HG02623 (cell line): ENCODE measurements around the gene BRAF.
"Not testable (repeated sequence)": the region's sequence is repeated elsewhere in the genome, so short reads cannot be mapped to it uniquely, and the experiment has no call there.

ENCODE experiments used
- ATAC-seq: cut with Tn5 transposase; IDR thresholded peaks from one replicate; pipeline ENCODE4 v1.9.1; 2021; ENCODE audit warnings: moderate library complexity; ENCODE audit not compliant: unreplicated experiment

BRAF gene

GRCh38 chr7:140774371-140774770 lies 150.4 kb downstream of the BRAF start:
- ATAC-seq = no peak

- ATAC-seq = no peak
These were observed 151.6 kb downstream of the BRAF start for GRCh38 chr7:140773104-140773503.

GRCh38 chr7:140771826-140772225 lies 152.9 kb downstream of the BRAF start:
- no peak for ATAC-seq

GRCh38 chr7:140769852-140770251 lies 154.9 kb downstream of the BRAF start:
- no peak for ATAC-seq

- ATAC-seq = no peak
These were observed 157.3 kb downstream of the BRAF start for GRCh38 chr7:140767418-140767817.

- not testable (repeated sequence) for ATAC-seq
These were observed 159.3 kb downstream of the BRAF start for GRCh38 chr7:140765441-140765840.

GRCh38 chr7:140763166-140763565 lies 161.6 kb downstream of the BRAF start:
- not testable (repeated sequence) for ATAC-seq

- ATAC-seq = not testable (repeated sequence)
These were observed 163.4 kb downstream of the BRAF start for GRCh38 chr7:140761375-140761774.

- no peak for ATAC-seq
These were observed 170.2 kb downstream of the BRAF start for GRCh38 chr7:140754506-140754905.

GRCh38 chr7:140752533-140752932 lies 172.2 kb downstream of the BRAF start:
- no peak for ATAC-seq

GRCh38 chr7:140746751-140747150 lies 178.0 kb downstream of the BRAF start:
- no peak for ATAC-seq

GRCh38 chr7:140745266-140746058 lies 179.3 kb downstream of the BRAF start:
- ATAC-seq = no peak

- no peak for ATAC-seq
These were observed 180.7 kb downstream of the BRAF start for GRCh38 chr7:140744005-140744404.

GRCh38 chr7:140743255-140743654 lies 181.5 kb downstream of the BRAF start:
- not testable (repeated sequence) for ATAC-seq

GRCh38 chr7:140738280-140738679 lies 186.4 kb downstream of the BRAF start:
- no peak for ATAC-seq

GRCh38 chr7:140734729-140735128 lies 190.0 kb downstream of the BRAF start:
- no peak for ATAC-seq

- ATAC-seq = no peak
These were observed 190.6 kb downstream of the BRAF start for GRCh38 chr7:140734096-140734495.

- ATAC-seq = no peak
These were observed 192.3 kb downstream of the BRAF start for GRCh38 chr7:140732416-140732815.

GRCh38 chr7:140726281-140726680 lies 198.4 kb downstream of the BRAF start:
- no peak for ATAC-seq

- ATAC-seq = no peak
These were observed 200.0 kb downstream of the BRAF start for GRCh38 chr7:140724706-140725105.

GRCh38 chr7:140723574-140723973 lies 201.2 kb downstream of the BRAF start:
- no peak for ATAC-seq

GRCh38 chr7:140723006-140723405 lies 201.7 kb downstream of the BRAF start:
- ATAC-seq = no peak

- no peak for ATAC-seq
These were observed 202.5 kb downstream of the BRAF start for GRCh38 chr7:140722254-140722653.
